AG09319 (cell line): ENCODE measurements around the gene TMCC1.

Source experiments
- DNase-seq: peaks from one replicate; pipeline ENCODE4 v3.0.0-alpha.2; 2010; ENCODE audit warnings: low read depth; ENCODE audit errors: extremely low read depth
- CTCF ChIP-seq: IDR thresholded peaks from 2 replicates; pipeline ENCODE4 v1.5.1; 2011; ENCODE audit warnings: low read depth, mild to moderate bottlenecking, inconsistent platforms, low read length, moderate library complexity

TMCC1 gene

DNA sequence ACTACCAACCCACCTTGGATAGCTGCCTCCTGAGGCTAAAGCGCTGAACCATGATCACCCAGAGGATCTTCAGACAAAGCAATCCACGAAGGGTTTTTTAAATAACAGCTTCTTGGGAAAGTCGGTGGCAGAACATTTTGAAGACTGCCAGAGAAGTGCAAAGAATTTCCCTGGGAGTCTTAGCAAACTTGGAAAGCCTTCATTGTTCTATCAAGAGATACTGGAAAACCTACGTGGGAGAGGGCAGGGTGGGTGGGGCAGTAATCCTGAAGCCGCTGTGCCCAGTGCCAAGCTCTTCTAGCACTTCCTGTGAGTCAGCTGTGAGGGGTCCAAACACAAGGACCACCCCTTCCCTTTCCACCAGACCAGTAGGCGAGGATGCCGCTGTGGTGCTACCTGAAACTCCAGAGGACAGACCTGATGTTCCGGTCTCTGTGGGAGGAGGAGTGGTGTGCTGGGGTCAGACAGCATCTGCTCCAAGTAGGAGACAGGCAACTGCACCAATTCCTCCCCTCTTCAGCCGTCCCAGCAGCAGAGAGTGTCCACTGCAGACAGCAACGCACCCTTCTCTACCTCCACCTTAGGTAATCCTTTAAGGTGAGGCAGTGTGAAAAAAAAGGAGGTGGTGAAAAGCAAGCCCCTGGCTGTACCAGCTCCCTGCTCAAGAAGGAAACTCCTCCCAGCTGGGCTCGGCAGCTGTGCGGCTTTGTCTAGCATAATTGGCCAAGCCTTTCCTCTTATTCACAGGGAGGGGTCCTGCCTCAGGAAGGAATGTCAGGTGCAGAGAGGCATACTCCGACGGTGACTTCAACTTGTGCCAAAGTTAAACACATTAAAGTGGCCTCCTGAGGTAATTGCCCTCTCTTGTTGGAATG, 99.0 kb downstream of the TMCC1 start:
- DNase-seq = no peak
- TF ChIP-seq CTCF = no peak

DNA sequence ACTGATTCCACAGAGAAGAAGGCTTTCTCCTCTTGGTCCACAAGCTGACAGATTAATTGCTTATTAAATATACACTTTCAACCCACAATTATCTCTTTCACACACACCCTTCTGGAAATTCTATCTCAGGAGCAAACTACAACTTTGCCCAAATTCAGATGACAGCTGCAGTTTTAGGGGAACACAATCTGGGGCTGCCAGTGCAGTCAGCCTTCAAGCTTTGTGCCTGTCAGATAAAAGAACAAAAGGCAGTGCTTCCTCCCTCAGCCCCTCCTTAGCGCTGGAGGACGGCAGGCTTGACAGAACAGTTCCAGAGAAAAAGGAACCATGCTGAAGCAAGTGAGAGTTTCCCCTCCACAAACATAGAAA, 99.6 kb downstream of the TMCC1 start:
- DNase-seq = no peak
- no peak for TF ChIP-seq CTCF

GRCh38 chr3:129793319-129793718, 100.2 kb downstream of the TMCC1 start:
- no peak for TF ChIP-seq CTCF
- no peak for DNase-seq

DNA sequence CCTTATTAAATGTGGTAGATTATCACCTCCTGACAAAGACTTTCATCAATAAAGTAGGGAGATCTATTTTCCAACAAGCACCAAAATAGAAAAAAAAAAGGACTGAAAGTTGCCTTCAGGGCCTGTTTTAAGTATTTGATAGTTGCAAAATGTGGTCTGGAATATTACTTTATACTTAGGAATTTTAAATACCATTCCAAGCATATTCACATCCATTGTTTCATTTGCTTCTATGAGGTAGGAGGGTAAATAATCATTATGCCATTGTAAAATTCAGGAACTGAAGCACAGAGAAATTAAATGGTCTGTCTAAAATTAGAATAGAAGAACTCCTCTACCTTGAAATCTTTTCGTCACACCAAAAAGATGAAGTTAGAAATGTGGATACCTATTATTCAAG, 110.0 kb downstream of the TMCC1 start:
- no peak for TF ChIP-seq CTCF
- DNase-seq = no peak

- TF ChIP-seq CTCF = no peak
- no peak for DNase-seq
These were observed 114.6 kb downstream of the TMCC1 start for GRCh38 chr3:129778871-129779270.

DNA sequence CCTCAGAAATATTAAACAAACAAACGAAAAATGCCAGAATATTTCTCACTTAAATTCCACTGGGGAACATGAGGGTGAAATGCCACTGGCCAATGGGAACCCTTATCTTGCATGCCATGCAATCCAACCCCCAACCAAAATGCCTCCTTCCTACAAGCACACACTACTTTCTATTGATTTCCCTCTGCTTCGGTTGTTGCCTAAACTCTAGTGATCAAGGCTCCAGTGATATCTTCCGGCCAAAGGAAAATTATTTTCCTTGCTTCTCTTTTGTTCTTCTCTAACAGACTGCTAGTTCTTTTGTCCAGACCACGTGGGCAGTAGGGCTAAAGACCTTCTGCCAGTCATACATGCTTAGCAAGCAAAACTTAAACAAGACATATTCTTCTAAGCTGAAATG, 115.7 kb downstream of the TMCC1 start:
- no peak for TF ChIP-seq CTCF
- DNase-seq = peak; percentile 3

DNA sequence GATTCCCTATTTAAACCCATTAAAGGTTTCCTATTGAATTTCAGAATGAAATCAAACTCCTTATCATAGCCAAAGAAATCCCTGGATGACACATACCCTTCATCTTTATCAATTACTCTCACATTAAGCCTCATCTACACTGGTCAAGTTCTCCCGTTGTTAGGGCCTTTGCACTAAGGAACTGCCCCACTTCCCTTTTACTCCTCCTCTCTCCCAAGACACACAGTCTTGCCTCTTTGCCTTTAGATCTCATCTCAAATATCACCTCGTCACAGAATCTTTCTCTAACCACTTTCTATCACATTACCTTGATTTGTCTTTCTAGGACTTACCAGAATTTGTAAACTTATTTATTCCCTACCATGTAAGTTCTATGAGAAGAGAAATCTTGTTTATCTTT, 117.6 kb downstream of the TMCC1 start:
- no peak for TF ChIP-seq CTCF
- DNase-seq = no peak
